Measurements from ENCODE around the gene KPNA5. TPM values are rescaled to one million over a fixed set of nuclear protein-coding genes. Genes with fewer than 3 reads are reported as not detected.

KPNA5 gene
- total and polyA plus RNA-seq, 2 of the 13 experiments (the other 11 are each of a cell fraction or from before 2014, with no cell fraction given): 5.3 to 13.0 TPM

DNA sequence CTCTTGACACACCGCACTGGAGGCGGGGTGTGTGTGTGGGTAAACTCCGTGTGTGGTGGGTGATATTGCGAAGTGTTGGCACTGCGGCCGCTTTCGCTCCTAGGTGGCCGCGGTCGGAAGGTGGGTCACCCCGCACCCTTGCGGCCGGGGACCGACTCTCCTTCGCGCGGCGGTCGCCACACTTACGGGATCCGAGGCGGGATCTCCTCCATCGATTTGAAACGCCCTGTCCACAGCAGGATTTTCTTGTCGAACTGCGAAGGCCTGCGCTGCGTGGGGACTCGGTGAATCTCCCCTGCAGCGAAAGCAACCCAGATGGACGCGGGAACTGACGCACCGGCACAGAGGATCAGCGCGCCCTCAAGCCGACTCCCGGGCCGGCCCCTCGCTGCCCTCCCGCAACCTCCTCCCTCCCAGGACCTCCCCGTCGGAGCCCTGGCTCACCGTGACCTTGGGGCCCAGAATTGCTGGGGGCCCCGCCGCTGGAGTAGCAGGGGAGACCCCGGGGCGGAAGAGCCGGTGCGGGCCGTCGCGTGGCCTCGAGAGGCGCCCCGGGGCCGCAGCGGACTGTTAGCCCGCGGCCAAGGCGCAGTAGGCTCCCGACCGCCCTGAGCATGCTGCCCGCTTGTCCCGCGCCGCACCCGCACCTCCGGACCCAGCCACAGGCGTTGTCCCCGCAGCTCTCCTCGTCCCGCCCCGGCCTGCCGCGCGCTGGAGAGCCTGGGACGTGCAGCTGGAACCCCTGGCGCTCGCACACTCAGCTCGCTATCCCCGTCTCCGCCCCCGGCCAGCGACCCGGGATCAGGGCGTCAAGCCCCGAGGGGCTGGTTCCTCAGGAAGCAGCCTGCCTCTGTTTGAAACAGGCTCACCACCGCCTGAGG, 84.2 kb downstream of the KPNA5 start, which contains the start of gene FAM162B (continued):
- TF ChIP-seq, protein P1, sequence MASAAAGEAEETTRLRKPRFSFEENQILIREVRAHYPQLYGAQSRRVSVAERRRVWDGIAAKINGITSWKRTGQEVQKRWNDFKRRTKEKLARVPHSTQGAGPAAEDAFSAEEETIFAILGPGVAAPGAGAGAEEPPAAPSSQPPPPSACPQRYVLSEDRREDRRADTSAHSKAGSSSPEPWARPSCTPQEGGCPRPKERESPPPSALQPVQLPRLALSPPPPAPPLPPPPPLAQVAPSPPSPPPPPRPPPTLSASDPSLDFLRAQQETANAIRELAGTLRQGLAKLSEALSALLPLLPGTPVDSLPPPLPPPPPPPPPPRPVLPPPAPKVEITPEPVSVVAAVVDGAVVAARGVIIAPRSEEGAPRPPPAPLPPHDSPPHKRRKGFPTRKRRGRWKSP (CRISPR knock-in tag; IDR thresholded peaks at IDR 0.05): peak; percentile 45; the same call in 1 of the 2 replicates
- TF ChIP-seq HES4 (CRISPR knock-in tag; IDR thresholded peaks at IDR 0.05; ENCODE audit: borderline replicate concordance): peak; percentile 75; the same call in 1 of the 2 replicates
- no peak for TF ChIP-seq ZNF567 (CRISPR knock-in tag; IDR thresholded peaks at IDR 0.05; ENCODE audit: borderline replicate concordance)
- peak; percentile 28; the same call in 1 of the 2 replicates for TF ChIP-seq ZNF30 (CRISPR knock-in tag; IDR thresholded peaks at IDR 0.05)
- TF ChIP-seq ZC3H4 (CRISPR knock-in tag; IDR thresholded peaks at IDR 0.05; ENCODE audit: borderline replicate concordance): no peak
- peak; percentile 47; the same call in 1 of the 2 replicates for TF ChIP-seq MTERF4 (CRISPR knock-in tag; IDR thresholded peaks at IDR 0.05)
- TF ChIP-seq PAXIP1 (CRISPR knock-in tag; conservative IDR thresholded peaks at IDR 0.05): 0 out of 2 replicates have a peak, but pooled peaks have one; percentile 18
- TF ChIP-seq TMF1 (CRISPR knock-in tag; IDR thresholded peaks at IDR 0.05; ENCODE audit: low read depth): no peak
- TF ChIP-seq, protein P2, sequence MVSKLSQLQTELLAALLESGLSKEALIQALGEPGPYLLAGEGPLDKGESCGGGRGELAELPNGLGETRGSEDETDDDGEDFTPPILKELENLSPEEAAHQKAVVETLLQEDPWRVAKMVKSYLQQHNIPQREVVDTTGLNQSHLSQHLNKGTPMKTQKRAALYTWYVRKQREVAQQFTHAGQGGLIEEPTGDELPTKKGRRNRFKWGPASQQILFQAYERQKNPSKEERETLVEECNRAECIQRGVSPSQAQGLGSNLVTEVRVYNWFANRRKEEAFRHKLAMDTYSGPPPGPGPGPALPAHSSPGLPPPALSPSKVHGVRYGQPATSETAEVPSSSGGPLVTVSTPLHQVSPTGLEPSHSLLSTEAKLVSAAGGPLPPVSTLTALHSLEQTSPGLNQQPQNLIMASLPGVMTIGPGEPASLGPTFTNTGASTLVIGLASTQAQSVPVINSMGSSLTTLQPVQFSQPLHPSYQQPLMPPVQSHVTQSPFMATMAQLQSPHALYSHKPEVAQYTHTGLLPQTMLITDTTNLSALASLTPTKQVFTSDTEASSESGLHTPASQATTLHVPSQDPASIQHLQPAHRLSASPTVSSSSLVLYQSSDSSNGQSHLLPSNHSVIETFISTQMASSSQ (IDR thresholded peaks at IDR 0.05; ENCODE audit: low read depth): no peak
- TF ChIP-seq, protein P2 (CRISPR knock-in tag; IDR thresholded peaks at IDR 0.05; ENCODE audit: borderline replicate concordance): peak; percentile 39; the same call in 1 of the 2 replicates
- peak; percentile 80; the same call in 1 of the 2 replicates for TF ChIP-seq EZH2 (conservative IDR thresholded peaks at IDR 0.05; ENCODE audit: low read depth, low read length)
- TF ChIP-seq ZNF687 (CRISPR knock-in tag; IDR thresholded peaks at IDR 0.05): peak; percentile 71
